HG02588 (cell line): Measurements from ENCODE around the gene CRYGB.
"Not testable (repeated sequence)": the region's sequence is repeated elsewhere in the genome, so short reads cannot be mapped to it uniquely, and the experiment has no call there.

Experiments used
- ATAC-seq: cut with Tn5 transposase; IDR thresholded peaks from one replicate; pipeline ENCODE4 v1.9.1; 2021; ENCODE audit warnings: mild to moderate bottlenecking, moderate library complexity; ENCODE audit not compliant: unreplicated experiment

CRYGB gene

DNA sequence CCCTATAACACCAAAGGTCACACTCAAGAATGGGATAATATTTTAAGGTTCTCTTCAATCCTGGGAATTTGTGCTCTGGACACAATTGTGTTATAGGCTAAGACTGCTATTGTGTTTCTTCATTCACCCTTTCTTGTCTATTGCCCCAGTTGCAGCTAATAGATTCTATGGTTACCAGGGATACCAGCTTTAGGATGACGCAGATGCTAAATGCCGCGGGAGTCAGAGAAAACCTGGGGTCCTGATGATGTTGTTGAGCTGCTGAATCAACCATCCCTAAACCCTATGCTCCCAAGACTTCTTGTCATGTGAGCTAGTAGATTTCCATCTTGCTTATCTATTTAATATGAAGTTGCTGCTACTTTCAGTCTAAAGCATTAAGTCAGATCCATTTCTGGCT is 27.0 kb downstream of the CRYGB start:
- no peak for ATAC-seq

GRCh38 chr2:208117390-208117789 is 28.6 kb downstream of the CRYGB start:
- ATAC-seq: not testable (repeated sequence)

DNA sequence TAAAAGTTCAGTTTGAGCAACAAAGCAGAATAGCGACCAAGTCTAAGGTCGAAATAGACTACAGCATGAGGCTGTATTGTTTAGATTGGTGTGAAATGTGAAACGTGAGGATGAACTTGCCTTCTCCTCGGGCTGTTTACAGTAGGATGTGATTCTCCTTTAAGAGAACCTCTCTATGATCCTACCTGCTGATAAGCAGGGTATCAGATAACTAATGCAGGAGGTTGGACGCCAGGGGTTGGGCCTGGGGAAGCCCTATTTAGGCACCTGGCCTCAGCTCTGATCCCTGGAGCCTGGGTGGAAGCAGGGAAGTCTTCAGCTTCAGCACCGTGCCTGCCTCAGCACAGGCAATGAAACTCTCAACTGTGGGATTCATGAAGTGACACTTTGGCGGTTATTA is 33.0 kb downstream of the CRYGB start:
- no peak for ATAC-seq

- ATAC-seq: not testable (repeated sequence)
Observed at GRCh38 chr2:208112273-208112745, 33.6 kb downstream of the CRYGB start.

- no peak for ATAC-seq
Observed at GRCh38 chr2:208103616-208104015, 42.3 kb downstream of the CRYGB start.

GRCh38 chr2:208101716-208102631 is 44.0 kb downstream of the CRYGB start:
- ATAC-seq: no peak

GRCh38 chr2:208099682-208100470 is 46.1 kb downstream of the CRYGB start:
- ATAC-seq: no peak

GRCh38 chr2:208098701-208099100 is 47.3 kb downstream of the CRYGB start:
- not testable (repeated sequence) for ATAC-seq

- no peak for ATAC-seq
Observed at GRCh38 chr2:208098267-208098666, 47.7 kb downstream of the CRYGB start.

DNA sequence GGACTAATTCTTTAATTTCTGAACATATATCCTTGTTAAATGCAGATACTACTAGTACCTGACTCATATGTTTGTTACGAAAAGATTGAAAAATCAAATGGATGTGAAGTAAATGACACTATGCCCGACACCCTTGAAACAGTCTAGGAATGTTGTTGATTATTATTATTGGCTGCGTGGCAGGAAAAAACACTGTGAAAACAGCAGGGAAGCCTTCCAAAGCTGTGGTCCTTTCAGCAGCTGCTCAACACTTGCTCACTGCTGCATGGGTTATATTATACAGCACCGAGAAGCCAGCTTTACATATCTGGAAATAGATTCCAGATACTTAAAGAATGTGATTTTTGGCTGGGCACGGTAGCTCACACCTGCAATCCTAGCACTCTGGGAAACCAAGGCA is 48.2 kb downstream of the CRYGB start:
- no peak for ATAC-seq

DNA sequence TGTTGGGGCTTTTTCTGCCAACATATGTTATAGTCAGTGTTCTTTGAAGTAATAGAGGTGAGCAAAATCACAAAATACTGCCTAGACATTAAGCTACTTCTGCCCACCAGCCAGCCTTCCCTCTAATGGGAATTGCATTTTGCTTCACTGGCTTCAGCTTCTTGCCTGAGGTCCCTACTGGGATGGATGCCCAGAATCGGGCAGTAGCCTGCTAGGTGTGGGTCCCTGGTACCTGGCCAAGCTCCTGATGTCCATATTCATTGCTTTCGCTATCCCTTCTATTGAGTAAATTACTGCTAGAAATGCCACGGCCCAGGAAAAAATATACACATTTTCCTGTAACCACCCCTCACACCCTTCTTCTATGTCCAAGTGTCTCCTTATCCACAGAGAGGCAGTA is 48.6 kb downstream of the CRYGB start:
- no peak for ATAC-seq

DNA sequence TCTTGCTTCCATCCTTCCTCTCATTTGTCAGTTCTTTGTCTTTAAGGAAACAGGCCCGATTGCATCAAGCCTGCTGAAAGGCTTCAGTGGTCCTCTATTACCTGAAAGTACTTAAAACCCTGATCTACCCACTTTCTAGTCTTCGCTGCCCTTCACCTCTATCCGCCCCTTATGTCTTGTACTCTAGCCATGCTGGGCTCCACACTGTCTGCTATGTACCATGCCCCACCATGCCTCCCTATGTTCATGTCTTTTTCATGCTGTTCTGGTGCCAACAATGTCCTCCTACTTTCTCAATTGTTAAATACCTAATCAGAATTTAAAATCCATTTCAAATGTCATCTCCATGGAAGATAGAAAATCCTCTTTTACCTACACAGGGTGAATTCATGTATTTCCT is 49.9 kb downstream of the CRYGB start:
- no peak for ATAC-seq

GRCh38 chr2:208093128-208093527 is 52.8 kb downstream of the CRYGB start:
- no peak for ATAC-seq
